HepG2 (cell line): ENCODE measurements around the gene CXCL17. TPM values are rescaled to one million over a fixed set of nuclear protein-coding genes. Genes with fewer than 3 reads are reported as not detected.

Experiments
- ASH2L ChIP-seq: fragments of 300-600, 200-600 bp; sonication (generic); IDR thresholded peaks from 2 replicates; pipeline ENCODE4 v1.7.0; 2017; ENCODE audit warnings: low read depth, mild to moderate bottlenecking, moderate library complexity, mixed read lengths, low read length; ENCODE audit not compliant: insufficient read length
- CSRNP1 ChIP-seq: sonication (generic); formaldehyde crosslinking; IDR thresholded peaks from 2 replicates; pipeline ENCODE4 v1.8.1; 2023; ENCODE audit warnings: mild to moderate bottlenecking, missing genetic modification reagents
- ELF4 ChIP-seq: sonication (generic); formaldehyde crosslinking; IDR thresholded peaks from 2 replicates; pipeline ENCODE4 v1.5.0; 2020; ENCODE audit warnings: missing genetic modification reagents, mild to moderate bottlenecking, moderate library complexity, borderline replicate concordance
- KDM6A ChIP-seq: IDR thresholded peaks from 2 replicates; pipeline ENCODE4 v1.6.1; 2016; ENCODE audit warnings: low read depth
- NR2F1 ChIP-seq, 2 experiments: fragments of 450-650 bp in 1 of 2; formaldehyde crosslinking in 1 of 2; IDR thresholded peaks; 2 replicates each; pipeline versions ENCODE4 v1.5.0 to v1.6.1; 2016 to 2020; ENCODE audit warnings: mild to moderate bottlenecking in 1 of 2, missing compliant biosample characterization in 1 of 2, missing genetic modification reagents in 1 of 2, moderate library complexity in 1 of 2
- ONECUT2 ChIP-seq: sonication (generic); formaldehyde crosslinking; IDR thresholded peaks from 2 replicates; pipeline ENCODE4 v1.4.0; 2020; ENCODE audit warnings: missing genetic modification reagents
- XBP1 ChIP-seq: sonication (generic); formaldehyde crosslinking; IDR thresholded peaks from 2 replicates; pipeline ENCODE4 v1.5.0; 2020; ENCODE audit warnings: missing genetic modification reagents
- ZNF574 ChIP-seq: sonication (generic); formaldehyde crosslinking; IDR thresholded peaks from 2 replicates; pipeline ENCODE4 v1.4.0; 2020; ENCODE audit warnings: missing genetic modification reagents
- ZNF878 ChIP-seq: sonication (generic); formaldehyde crosslinking; IDR thresholded peaks from 2 replicates; pipeline ENCODE4 v1.8.1; 2023; ENCODE audit warnings: mild to moderate bottlenecking, missing genetic modification reagents, moderate library complexity
- polyA plus RNA-seq, 8 experiments: library from polyadenylated mRNA; depleted of rRNA in 3 of 8; stranded (reverse) in 7 of 8; unstranded in 1 of 8; fragments of >200 nt; fragmentation: Illumina TruSeq in 4 of 8; extraction: Trizol in 4 of 8; gene quantifications; 2 replicates each; pipeline versions ENCODE4 v1.2.1 to v1.2.3, GENCODE V29; 2011 to 2016; ENCODE audit warnings: low read depth in 4 of 8, missing spikeins in 1 of 8, mixed read lengths in 1 of 8; ENCODE audit not compliant: insufficient read depth in 1 of 8
- total RNA-seq, 5 experiments: library from RNA; depleted of rRNA; stranded (reverse); fragments of >200 nt; fragmentation: Illumina TruSeq; extraction: Trizol; gene quantifications; 2 replicates each; pipeline ENCODE4 v1.2.3, GENCODE V29; 2016; ENCODE audit warnings: low read depth in 1 of 5
- TF ChIP-seq, protein P1 (sequence below): sonication (generic); formaldehyde crosslinking; IDR thresholded peaks from 2 replicates; pipeline ENCODE4 v1.5.0; 2020; ENCODE audit warnings: mild to moderate bottlenecking, missing genetic modification reagents
- TF ChIP-seq, protein P2 (sequence below): sonication (generic); formaldehyde crosslinking; IDR thresholded peaks from 2 replicates; pipeline ENCODE4 v1.4.0; 2020; ENCODE audit warnings: missing genetic modification reagents
- TF ChIP-seq, protein P3 (sequence below), 2 experiments: sonication (generic) in 1 of 2; formaldehyde crosslinking in 1 of 2; IDR thresholded peaks; 2 replicates each; pipeline versions ENCODE4 v1.4.0 to v1.6.1; 2016 to 2020; ENCODE audit warnings: borderline replicate concordance in 1 of 2, low read depth in 1 of 2, mild to moderate bottlenecking in 1 of 2, missing genetic modification reagents in 1 of 2

The CXCL17 gene
- total and polyA plus RNA-seq, 2 of the 13 experiments (the other 11 are each of a cell fraction or from before 2014, with no cell fraction given) = 0.12 TPM; not detected in 1

DNA sequence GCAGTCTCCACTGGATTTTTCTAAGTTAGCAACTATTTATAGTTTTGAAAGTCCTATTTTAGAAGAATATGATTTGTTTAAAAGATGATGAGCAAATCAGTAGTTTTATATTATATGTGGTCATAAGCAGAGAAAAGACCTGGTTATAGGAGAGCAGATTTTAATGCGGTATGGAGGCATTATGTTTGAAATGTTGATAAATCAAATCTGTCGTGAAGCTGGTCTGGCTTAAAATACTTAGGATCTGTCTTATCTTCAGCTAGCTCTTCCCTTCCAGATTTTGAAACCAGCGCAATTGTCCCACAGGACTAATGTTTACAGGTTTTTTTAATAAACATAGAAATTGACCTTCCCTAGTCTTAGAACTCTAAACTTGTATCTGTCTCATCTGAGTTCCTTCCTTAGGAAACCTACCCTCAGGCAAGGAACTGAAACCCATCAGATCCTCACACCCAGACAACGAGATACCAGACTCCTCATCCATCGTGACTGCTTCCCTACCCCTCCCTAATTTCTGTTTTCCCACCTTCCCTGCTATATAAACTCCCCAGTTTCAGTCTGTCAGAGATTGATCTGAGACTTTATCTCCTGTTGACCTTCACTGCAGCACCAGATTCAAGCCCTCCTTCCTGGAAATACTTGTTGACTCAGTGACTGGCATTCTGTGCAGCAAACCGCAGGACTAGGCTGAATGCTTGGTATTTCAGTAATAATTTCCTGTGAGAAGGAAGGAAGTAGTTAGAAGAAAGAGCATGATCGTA, 37.8 kb upstream of the CXCL17 start (continued):
- TF ChIP-seq, protein P1, sequence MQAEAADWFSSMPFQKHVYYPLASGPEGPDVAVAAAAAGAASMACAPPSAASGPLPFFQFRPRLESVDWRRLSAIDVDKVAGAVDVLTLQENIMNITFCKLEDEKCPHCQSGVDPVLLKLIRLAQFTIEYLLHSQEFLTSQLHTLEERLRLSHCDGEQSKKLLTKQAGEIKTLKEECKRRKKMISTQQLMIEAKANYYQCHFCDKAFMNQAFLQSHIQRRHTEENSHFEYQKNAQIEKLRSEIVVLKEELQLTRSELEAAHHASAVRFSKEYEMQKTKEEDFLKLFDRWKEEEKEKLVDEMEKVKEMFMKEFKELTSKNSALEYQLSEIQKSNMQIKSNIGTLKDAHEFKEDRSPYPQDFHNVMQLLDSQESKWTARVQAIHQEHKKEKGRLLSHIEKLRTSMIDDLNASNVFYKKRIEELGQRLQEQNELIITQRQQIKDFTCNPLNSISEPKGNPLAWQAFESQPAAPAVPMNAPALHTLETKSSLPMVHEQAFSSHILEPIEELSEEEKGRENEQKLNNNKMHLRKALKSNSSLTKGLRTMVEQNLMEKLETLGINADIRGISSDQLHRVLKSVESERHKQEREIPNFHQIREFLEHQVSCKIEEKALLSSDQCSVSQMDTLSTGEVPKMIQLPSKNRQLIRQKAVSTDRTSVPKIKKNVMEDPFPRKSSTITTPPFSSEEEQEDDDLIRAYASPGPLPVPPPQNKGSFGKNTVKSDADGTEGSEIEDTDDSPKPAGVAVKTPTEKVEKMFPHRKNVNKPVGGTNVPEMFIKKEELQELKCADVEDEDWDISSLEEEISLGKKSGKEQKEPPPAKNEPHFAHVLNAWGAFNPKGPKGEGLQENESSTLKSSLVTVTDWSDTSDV = no peak
- TF ChIP-seq, protein P2, sequence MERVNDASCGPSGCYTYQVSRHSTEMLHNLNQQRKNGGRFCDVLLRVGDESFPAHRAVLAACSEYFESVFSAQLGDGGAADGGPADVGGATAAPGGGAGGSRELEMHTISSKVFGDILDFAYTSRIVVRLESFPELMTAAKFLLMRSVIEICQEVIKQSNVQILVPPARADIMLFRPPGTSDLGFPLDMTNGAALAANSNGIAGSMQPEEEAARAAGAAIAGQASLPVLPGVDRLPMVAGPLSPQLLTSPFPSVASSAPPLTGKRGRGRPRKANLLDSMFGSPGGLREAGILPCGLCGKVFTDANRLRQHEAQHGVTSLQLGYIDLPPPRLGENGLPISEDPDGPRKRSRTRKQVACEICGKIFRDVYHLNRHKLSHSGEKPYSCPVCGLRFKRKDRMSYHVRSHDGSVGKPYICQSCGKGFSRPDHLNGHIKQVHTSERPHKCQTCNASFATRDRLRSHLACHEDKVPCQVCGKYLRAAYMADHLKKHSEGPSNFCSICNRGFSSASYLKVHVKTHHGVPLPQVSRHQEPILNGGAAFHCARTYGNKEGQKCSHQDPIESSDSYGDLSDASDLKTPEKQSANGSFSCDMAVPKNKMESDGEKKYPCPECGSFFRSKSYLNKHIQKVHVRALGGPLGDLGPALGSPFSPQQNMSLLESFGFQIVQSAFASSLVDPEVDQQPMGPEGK (CRISPR knock-in tag) = peak; percentile 81
- TF ChIP-seq KDM6A (CRISPR knock-in tag) = peak; percentile 35; the same call in 1 of the 2 replicates
- TF ChIP-seq XBP1 (CRISPR knock-in tag) = no peak
- TF ChIP-seq NR2F1 (CRISPR knock-in tag; IDR thresholded peaks at IDR 0.05) = peak in 1 of 2 experiments; percentile 57; a peak in 1 of 4 replicates
- 0 out of 2 replicates have a peak, but pooled peaks have one; percentile 50 for TF ChIP-seq ELF4 (CRISPR knock-in tag)
- peak; percentile 37 for TF ChIP-seq ASH2L
- TF ChIP-seq CSRNP1 = no peak
- peak; percentile 33; the same call in 1 of the 2 replicates for TF ChIP-seq ZNF574 (CRISPR knock-in tag)
- peak; percentile 51; the same call in 1 of the 2 replicates for TF ChIP-seq ONECUT2 (CRISPR knock-in tag)
- TF ChIP-seq, protein P3, sequence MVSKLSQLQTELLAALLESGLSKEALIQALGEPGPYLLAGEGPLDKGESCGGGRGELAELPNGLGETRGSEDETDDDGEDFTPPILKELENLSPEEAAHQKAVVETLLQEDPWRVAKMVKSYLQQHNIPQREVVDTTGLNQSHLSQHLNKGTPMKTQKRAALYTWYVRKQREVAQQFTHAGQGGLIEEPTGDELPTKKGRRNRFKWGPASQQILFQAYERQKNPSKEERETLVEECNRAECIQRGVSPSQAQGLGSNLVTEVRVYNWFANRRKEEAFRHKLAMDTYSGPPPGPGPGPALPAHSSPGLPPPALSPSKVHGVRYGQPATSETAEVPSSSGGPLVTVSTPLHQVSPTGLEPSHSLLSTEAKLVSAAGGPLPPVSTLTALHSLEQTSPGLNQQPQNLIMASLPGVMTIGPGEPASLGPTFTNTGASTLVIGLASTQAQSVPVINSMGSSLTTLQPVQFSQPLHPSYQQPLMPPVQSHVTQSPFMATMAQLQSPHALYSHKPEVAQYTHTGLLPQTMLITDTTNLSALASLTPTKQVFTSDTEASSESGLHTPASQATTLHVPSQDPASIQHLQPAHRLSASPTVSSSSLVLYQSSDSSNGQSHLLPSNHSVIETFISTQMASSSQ (IDR thresholded peaks at IDR 0.05; ENCODE audit: low read depth) = 0 out of 2 replicates have a peak, but pooled peaks have one; percentile 42
- TF ChIP-seq, protein P3 (CRISPR knock-in tag; IDR thresholded peaks at IDR 0.05; ENCODE audit: borderline replicate concordance) = peak; percentile 76; the same call in 1 of the 2 replicates
- TF ChIP-seq ZNF878 (CRISPR knock-in tag) = no peak; the same call in 1 of the 2 replicates
